ENCODE measurements around the gene DUSP19. TPM values are rescaled to one million over a fixed set of nuclear protein-coding genes. Genes with fewer than 3 reads are reported as not detected.
A peak's percentile ranks its signal among the peaks of the same experiment; 100 is the strongest.

DUSP19 gene
- total RNA-seq, 1 donor from 2014 or later, result 3.7 TPM

DNA sequence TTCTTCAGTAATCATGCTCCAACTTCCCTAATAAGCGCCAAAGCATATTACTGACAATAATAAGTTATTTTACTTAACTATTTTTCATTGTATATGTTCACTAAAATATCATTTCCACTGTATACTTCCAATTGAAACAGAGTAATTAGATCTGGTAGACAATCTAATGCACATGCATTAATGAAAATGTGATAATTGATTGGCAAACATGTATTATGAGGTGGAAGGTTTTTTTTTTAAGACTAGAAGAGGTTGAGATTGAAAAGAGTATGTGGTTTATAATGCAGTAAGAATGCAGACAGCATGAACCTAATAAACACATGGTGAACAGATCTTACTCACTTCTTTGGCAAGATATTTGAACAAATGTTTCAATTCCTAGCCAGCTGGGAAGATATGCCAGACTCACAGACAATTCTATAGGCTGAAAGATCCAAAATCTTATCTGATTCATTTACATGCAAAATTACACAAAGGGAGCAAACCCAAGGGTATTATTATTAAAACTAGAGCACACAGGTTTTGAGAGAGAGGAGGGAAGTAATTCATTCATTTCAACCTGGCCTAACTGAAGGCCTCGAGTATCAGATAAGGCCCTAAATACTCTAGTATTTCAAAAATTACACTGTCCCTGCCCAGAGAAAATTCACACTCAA, 43.1 kb upstream of the DUSP19 start:
- FAIRE-seq (peak; percentile 82), DNase-seq (ENCODE audit: low read depth) (peak; percentile 85)
- H3K27ac Mint-ChIP-seq (ENCODE audit: unreplicated experiment), result peak overlapping the region; percentile 93
- peak overlapping the region; percentile 90 for H3K4me2 ChIP-seq (ENCODE audit: low read length)
- peaks cover 22% of the 10 kb centered on the region for H3K4me1 ChIP-seq (ENCODE audit: insufficient read depth, low read length)
- no peak for TF ChIP-seq EZH2 (IDR thresholded peaks at IDR 0.05; ENCODE audit: insufficient read depth, low read length)
- TF ChIP-seq, protein P1, sequence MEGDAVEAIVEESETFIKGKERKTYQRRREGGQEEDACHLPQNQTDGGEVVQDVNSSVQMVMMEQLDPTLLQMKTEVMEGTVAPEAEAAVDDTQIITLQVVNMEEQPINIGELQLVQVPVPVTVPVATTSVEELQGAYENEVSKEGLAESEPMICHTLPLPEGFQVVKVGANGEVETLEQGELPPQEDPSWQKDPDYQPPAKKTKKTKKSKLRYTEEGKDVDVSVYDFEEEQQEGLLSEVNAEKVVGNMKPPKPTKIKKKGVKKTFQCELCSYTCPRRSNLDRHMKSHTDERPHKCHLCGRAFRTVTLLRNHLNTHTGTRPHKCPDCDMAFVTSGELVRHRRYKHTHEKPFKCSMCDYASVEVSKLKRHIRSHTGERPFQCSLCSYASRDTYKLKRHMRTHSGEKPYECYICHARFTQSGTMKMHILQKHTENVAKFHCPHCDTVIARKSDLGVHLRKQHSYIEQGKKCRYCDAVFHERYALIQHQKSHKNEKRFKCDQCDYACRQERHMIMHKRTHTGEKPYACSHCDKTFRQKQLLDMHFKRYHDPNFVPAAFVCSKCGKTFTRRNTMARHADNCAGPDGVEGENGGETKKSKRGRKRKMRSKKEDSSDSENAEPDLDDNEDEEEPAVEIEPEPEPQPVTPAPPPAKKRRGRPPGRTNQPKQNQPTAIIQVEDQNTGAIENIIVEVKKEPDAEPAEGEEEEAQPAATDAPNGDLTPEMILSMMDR (IDR thresholded peaks at IDR 0.05; ENCODE audit: insufficient read depth, low read depth, low read length), result no peak
- H3K4me3 ChIP-seq (ENCODE audit: insufficient read depth, low read depth, low read length), result peak overlapping the region; percentile 97
- H3K4me3 Mint-ChIP-seq (ENCODE audit: unreplicated experiment), result peak overlapping the region; percentile 96
- peaks cover 66% of the 10 kb centered on the region for H4K20me1 ChIP-seq (ENCODE audit: insufficient read depth, low read length)
- H2AFZ ChIP-seq (ENCODE audit: low read depth, low read length), result no peak overlapping the region
- H3K27me3 Mint-ChIP-seq (ENCODE audit: low read depth, unreplicated experiment), result no peaks in the 10 kb centered on the region
- H3K27ac ChIP-seq (ENCODE audit: low read depth, low read length), result peak overlapping the region; percentile 93
- no peaks in the 10 kb centered on the region for H3K36me3 ChIP-seq (ENCODE audit: insufficient read depth, low read length)
- no peaks in the 10 kb centered on the region for H3K9me3 ChIP-seq (ENCODE audit: insufficient read depth, low read depth, low read length)
- no peaks in the 10 kb centered on the region for H3K9me3 Mint-ChIP-seq (ENCODE audit: unreplicated experiment)
- peaks cover 76% of the 10 kb centered on the region for H3K79me2 ChIP-seq (ENCODE audit: insufficient read depth, low read length)
- H3K36me3 Mint-ChIP-seq (ENCODE audit: low read depth, unreplicated experiment), result no peaks in the 10 kb centered on the region
- peaks cover 22% of the 10 kb centered on the region for H3K4me1 Mint-ChIP-seq (ENCODE audit: low read depth, unreplicated experiment)
- H3K9ac ChIP-seq (ENCODE audit: low read length), result peak overlapping the region; percentile 98
- H3K27me3 ChIP-seq (ENCODE audit: insufficient read depth, low read length), result no peaks in the 10 kb centered on the region

DNA sequence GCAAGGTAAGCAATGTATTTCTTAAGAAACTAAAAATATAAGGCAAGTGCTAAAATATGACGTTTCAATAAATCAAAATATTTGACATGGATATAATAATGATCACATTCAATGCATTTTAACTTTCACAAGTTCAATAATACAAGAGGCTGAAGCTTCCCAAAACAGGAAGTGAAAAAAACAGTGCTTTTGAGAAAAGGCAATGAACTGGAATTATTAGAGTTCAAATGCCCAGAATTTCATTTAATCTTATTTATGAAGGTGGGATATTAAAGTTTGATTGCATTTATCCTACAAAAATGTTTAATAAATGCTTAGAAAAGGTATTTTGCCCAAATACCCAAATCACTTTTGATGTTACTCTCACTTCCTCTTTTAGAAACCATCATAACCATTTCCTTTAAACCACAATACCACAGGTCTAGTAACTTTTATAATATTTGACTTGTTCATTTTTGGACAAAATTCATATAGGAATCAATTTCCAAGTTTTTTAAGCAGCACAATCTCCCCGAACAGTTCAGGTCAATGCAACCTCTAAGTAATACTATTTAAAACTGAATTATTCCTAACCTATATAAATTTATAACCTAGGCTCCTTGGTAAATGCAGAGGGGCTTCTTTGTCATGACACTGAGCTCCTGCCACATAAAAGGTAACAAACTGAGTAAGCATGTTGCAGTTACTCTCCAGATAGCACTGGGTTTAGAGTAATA, 42.4 kb upstream of the DUSP19 start:
- no peak for TF ChIP-seq EZH2 (IDR thresholded peaks at IDR 0.05; ENCODE audit: insufficient read depth, low read length)
- no peaks in the 10 kb centered on the region for H3K9me3 Mint-ChIP-seq (ENCODE audit: unreplicated experiment)
- FAIRE-seq, result no peak

DNA sequence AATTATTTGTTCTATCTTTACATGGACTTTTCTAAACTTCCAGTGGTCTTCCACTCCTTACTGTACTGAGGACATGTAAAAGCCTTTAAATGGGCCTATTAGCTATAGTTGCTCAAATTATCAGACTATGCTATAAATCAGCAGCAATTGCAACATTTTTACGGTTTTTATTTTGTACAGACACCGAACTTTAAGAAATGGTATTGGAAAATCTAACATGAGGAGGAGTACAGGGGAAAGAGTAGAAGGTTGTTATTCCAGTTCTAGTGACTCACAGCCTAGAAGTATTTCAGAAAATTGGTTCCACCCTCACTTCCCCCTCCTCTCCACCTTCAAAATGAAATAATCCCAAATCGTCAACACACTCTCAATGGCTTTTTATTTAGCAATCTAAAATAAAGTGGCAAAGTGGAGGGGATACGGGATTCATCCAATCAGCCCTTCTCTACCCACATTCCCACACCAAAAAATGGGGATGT, 41.4 kb upstream of the DUSP19 start:
- peak; percentile 74 for FAIRE-seq
- H3K4me1 Mint-ChIP-seq (ENCODE audit: low read depth, unreplicated experiment), result peaks cover 20% of the 10 kb centered on the region
- no peaks in the 10 kb centered on the region for H3K9me3 ChIP-seq (ENCODE audit: insufficient read depth, low read depth, low read length)

More for the DNA sequence above, 42.4 kb upstream of the DUSP19 start:
- peaks cover 22% of the 10 kb centered on the region for H3K4me1 Mint-ChIP-seq (ENCODE audit: low read depth, unreplicated experiment)
- peak overlapping the region; percentile 95 for H3K27ac Mint-ChIP-seq (ENCODE audit: unreplicated experiment)
- Histone ChIP-seq H3K4me3 (ENCODE audit: insufficient read depth, low read depth, low read length) (peak overlapping the region; percentile 97), H3K4me1 (ENCODE audit: insufficient read depth, low read length) (peaks cover 22% of the 10 kb centered on the region), H3K27ac (ENCODE audit: low read depth, low read length) (peak overlapping the region; percentile 93), H2AFZ (ENCODE audit: low read depth, low read length) (no peak overlapping the region), H3K36me3 (ENCODE audit: insufficient read depth, low read length) (no peaks in the 10 kb centered on the region), H3K4me2 (ENCODE audit: low read length) (peak overlapping the region; percentile 90), H3K9me3 (ENCODE audit: insufficient read depth, low read depth, low read length) (no peaks in the 10 kb centered on the region), H3K27me3 (ENCODE audit: insufficient read depth, low read length) (no peaks in the 10 kb centered on the region), H4K20me1 (ENCODE audit: insufficient read depth, low read length) (peaks cover 59% of the 10 kb centered on the region), H3K9ac (ENCODE audit: low read length) (peak overlapping the region; percentile 98), H3K79me2 (ENCODE audit: insufficient read depth, low read length) (peaks cover 69% of the 10 kb centered on the region)
- no peaks in the 10 kb centered on the region for H3K27me3 Mint-ChIP-seq (ENCODE audit: low read depth, unreplicated experiment)
- peak overlapping the region; percentile 96 for H3K4me3 Mint-ChIP-seq (ENCODE audit: unreplicated experiment)
- no peaks in the 10 kb centered on the region for H3K36me3 Mint-ChIP-seq (ENCODE audit: low read depth, unreplicated experiment)
- no peak for DNase-seq (ENCODE audit: low read depth)

More for the DNA sequence above, 41.4 kb upstream of the DUSP19 start:
- TF ChIP-seq, protein P1 (IDR thresholded peaks at IDR 0.05; ENCODE audit: insufficient read depth, low read depth, low read length), result no peak
- Histone ChIP-seq H3K27ac (ENCODE audit: low read depth, low read length) (peak overlapping the region; percentile 93), H3K36me3 (ENCODE audit: insufficient read depth, low read length) (no peaks in the 10 kb centered on the region), H3K27me3 (ENCODE audit: insufficient read depth, low read length) (peaks cover 3% of the 10 kb centered on the region), H3K4me3 (ENCODE audit: insufficient read depth, low read depth, low read length) (peak overlapping the region; percentile 97), H3K4me2 (ENCODE audit: low read length) (peak overlapping the region; percentile 90), H2AFZ (ENCODE audit: low read depth, low read length) (peak overlapping the region; percentile 29), H3K4me1 (ENCODE audit: insufficient read depth, low read length) (peaks cover 22% of the 10 kb centered on the region), H3K79me2 (ENCODE audit: insufficient read depth, low read length) (peaks cover 59% of the 10 kb centered on the region), H4K20me1 (ENCODE audit: insufficient read depth, low read length) (peaks cover 49% of the 10 kb centered on the region), H3K9ac (ENCODE audit: low read length) (peak overlapping the region; percentile 98)
- Mint-ChIP-seq H3K36me3 (ENCODE audit: low read depth, unreplicated experiment) (no peaks in the 10 kb centered on the region), H3K9me3 (ENCODE audit: unreplicated experiment) (no peaks in the 10 kb centered on the region), H3K4me3 (ENCODE audit: unreplicated experiment) (peak overlapping the region; percentile 96), H3K27ac (ENCODE audit: unreplicated experiment) (peak overlapping the region; percentile 95), H3K27me3 (ENCODE audit: low read depth, unreplicated experiment) (no peaks in the 10 kb centered on the region)
- DNase-seq (ENCODE audit: low read depth), result peak; percentile 32
